ENCODE measurements around the gene ZBTB46.

The ZBTB46 gene

DNA sequence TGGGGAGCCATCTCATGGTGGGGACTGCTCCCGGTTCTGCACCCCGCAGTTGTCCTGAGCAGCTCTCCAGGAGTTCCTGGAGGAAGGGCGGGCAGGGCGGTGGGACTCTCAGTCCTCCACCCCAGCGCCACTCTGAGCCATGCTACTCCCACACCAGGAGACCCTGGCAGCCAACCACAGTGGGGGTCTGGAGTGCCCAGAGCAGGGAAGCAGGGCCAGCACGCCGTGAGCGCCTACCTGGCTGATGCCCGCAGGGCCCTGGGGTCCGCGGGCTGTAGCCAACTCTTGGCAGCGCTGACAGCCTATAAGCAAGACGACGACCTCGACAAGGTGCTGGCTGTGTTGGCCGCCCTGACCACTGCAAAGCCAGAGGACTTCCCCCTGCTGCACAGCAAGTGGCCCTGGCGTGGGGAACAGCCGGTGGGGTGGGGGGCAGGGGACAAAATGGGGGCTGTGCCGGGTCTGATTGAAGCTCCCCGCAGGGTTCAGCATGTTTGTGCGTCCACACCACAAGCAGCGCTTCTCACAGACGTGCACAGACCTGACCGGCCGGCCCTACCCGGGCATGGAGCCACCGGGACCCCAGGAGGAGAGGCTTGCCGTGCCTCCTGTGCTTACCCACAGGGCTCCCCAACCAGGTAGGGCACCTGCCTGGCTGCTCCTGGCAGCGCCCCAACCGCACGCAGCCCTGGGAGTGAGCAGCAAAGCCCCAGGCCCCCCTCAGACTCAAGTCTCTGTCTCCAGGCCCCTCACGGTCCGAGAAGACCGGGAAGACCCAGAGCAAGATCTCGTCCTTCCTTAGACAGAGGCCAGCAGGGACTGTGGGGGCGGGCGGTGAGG lies 136.3 kb downstream of the ZBTB46 start:
- TF ChIP-seq CTCF (IDR thresholded peaks at IDR 0.05; ENCODE audit: low read depth, low read length, missing control alignments) = no peak
- no peak for DNase-seq (ENCODE audit: extremely low read depth, low read depth)

GRCh38 chr20:63693733-63694583 lies 137.1 kb downstream of the ZBTB46 start:
- no peak for TF ChIP-seq CTCF (IDR thresholded peaks at IDR 0.05; ENCODE audit: low read depth, low read length, missing control alignments)
- no peak for DNase-seq (ENCODE audit: extremely low read depth, low read depth)
- no peak overlapping the region for H3K4me3 ChIP-seq (replicated peaks; ENCODE audit: low read depth, low read length)

More for the DNA sequence above, 136.3 kb downstream of the ZBTB46 start:
- no peak overlapping the region for H3K4me3 ChIP-seq (replicated peaks; ENCODE audit: low read depth, low read length)

Measured in HFF-Myc (cell line).